Stimulated activated CD4-positive, alpha-beta T cell treated with anti-CD3 and anti-CD28 coated beads, Interleukin-2, amount 100 ng/mL, for 4 hours (primary cell): ENCODE data around the gene CFP.

Experiments used
- DNase-seq: peaks from one replicate; pipeline ENCODE4 v3.0.0-alpha.2; 2020; ENCODE audit warnings: low read depth

Gene CFP

GRCh38 chrX:47637546-47638195, 7.9 kb upstream of the CFP start:
- DNase-seq: no peak

DNA sequence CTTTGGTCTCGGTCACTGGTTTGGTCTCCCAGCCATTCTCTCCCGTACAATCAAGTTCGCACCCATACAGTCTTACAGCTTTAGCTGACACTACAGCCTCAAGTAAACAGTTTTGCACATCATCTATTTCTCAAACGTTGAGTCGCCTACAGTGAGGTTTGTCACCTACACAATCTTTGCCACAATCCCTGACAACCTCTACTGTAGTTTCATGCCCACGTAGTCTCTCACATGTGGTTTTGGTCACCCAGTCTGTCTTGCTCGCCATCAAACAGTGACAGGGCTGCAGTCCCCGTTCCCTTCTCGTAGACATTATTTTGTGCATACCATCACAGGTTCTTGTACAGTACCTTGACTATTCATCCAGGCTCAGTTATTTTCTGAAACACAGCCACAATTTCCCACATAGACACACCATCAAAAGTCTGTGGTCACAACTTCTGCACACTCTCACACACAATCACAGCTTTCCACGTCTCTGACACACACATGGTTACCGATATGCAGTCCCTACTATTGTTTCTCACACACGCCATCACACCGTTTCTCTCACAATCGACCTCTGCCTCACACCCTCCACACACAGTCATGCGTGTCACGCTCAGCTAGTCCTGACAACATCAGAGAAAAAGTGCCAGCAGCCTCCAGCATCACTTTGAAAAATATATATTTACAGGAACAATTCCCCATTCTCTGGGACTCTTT, 5.3 kb upstream of the CFP start:
- DNase-seq: no peak

- DNase-seq: no peak
Observed at GRCh38 chrX:47633689-47634590, 4.2 kb upstream of the CFP start.

DNA sequence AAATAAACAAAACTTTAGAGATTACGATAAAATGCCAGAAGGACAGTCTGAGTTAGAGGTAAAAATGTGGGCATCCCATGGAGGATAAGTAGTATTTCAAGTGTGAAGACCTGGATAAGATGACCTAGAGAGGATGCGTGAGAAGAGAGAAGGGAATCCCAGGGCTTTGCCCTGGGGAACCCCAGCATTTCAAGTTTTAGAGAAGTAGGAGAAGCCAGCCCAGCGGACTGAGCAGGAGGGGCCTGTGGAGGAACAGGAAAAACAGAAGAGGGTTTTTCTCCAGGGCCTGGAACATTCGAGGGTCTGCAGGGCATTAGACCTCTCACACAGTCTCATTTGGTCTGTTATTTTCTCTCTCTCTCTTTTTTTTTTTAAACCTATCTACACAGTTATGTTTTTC, 2.9 kb upstream of the CFP start:
- no peak for DNase-seq

- no peak for DNase-seq
Observed at GRCh38 chrX:47631676-47632075, 1.9 kb upstream of the CFP start.

DNA sequence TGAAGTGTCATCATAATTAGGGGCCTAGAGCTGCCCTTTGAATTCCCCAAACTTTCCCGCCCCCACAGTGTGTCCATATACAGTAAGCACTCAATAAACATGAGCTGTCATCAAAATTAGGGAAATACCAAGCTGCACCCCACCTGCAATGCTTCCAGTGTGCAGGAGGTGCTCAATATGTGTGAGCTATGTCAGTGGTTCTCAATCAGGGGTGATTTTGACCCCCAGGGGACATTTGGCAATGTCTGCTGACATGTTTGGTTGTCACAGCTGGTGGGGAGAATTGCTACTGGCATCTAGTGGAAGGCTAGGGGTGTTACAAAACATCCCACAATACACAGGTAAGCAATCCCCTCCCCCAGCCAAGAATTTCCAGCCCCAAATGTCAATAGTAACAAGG, 748 bp downstream of the CFP start:
- no peak for DNase-seq

DNA sequence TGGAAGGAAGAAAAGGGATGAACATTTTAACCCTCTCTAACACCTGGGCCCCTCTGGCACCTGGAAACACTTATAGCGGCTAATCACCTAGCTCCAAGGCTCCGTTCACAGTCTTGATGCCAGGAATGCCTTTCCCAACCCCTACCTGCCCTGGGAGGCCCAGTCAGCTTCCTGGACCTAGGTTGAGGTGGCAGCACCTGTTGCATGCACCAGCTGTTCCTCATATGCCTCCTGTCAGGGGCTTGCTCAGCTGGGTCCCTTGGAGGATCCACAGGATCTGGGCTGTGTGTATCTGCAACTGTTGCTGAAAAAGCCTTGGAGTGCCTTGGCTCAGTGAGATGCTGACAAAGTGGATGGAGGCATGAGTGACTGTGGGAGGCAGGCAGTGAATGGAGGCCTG, 4.4 kb downstream of the CFP start:
- DNase-seq: no peak

GRCh38 chrX:47623540-47624027, 6.1 kb downstream of the CFP start:
- DNase-seq: no peak

DNA sequence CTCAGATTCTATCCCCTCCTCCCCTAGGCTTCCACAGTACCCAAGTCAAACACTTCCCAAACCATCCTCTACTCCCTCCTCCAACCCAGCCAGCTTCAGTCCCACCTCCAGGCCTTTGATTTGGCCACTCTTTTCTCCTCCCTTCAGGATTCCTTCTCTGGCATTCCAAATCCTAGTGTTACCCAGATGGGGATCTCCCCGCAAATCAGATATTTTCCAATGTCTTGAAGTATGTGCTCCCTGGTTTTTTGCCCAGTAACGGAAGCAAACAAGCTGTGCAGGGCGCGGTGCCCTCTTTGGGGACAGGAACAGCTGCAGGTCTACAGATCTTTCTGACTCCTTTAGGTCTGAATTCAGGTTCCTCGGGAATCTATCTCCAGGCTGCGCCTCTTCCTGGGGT, 7.9 kb downstream of the CFP start:
- DNase-seq: no peak

GRCh38 chrX:47620303-47620685, 9.4 kb downstream of the CFP start:
- DNase-seq: no peak

GRCh38 chrX:47619486-47620302, 10.0 kb downstream of the CFP start, which contains the start of gene SYN1:
Gene SYN1, minus strand, starts transcription at chrX:47619857. Its CDS starts 129 bp downstream, at chrX:47619728.
- DNase-seq: peak; percentile 72

GRCh38 chrX:47618923-47619485, 10.7 kb downstream of the CFP start:
- DNase-seq: no peak

DNA sequence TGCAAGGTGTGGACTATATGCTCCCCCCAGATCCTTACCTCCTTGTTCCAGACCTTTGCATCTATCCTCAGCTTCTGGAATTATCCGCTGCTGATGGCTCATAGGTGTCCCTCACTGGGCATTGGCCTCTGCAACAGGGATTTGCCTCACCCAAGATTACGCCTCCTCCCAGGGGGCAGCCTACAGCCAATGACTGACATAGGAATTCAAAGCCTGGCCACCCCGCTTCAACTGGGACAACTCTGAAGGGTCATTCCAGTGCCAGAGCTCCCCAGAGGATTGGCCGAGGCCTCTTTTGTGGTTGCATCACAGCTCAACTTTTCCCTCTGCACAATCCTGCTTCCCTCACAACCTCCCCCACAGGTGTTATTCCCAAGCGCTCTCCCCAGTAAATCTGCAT, 15.1 kb downstream of the CFP start:
- DNase-seq: no peak

- DNase-seq: no peak
Observed at GRCh38 chrX:47613082-47613481, 16.6 kb downstream of the CFP start.

DNA sequence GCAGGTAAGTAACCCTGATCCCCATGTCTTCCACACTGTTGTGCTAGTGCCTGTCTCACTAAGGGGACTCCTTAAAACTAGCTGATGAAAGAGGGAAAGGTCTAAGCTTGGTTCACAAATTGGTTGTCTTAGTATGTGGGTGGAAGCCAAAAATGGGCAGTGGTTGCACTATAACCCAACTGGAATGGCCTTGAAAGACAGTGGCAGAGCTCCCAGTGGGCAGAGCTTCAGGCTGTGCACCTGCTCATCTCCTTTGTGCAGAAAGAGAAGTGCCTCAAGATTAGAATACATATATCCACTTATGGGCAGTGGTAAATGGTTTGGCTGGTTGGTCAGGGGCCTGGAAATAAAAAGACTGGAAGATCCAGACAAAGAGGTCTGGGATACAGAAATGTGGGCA, 17.3 kb downstream of the CFP start:
- no peak for DNase-seq

DNA sequence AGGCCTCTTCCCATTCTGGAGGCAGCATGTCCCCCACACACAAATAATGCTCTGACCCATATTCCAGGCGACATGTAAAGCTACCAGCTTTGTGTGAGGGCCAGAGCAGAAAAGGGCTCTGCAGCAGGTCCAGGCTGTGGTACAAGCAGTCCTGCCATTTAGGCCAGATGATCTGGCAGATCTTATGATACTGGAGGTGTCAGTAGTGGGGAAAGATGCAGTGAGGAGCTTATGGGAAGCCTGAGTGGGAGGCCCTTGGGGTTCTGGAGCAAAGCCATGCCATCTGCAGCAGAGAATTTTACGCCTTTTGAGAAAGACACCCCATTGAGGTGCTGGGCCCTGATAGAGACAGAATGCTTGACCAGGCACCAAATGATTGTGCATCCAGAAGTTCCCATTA, 17.8 kb downstream of the CFP start:
- no peak for DNase-seq

DNA sequence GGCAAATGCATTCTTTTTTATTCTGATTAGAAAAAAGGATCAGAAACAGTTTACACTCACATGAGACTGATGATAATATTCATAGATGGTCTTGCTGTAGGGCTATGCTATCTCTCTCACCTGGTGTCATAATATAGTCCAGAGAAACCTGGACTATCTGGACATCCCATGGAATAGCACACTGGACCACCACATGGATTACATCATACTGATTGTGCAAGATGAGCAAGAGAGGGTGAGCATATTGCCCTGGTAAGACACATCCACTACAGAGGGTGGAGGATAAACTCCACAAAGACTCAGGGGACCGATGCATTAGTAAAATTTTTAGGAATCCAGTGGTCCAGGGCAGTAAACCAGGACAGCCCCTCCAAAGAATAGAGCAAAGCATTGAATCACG, 18.2 kb downstream of the CFP start:
- DNase-seq: no peak

GRCh38 chrX:47610511-47610910, 19.2 kb downstream of the CFP start:
- no peak for DNase-seq

DNA sequence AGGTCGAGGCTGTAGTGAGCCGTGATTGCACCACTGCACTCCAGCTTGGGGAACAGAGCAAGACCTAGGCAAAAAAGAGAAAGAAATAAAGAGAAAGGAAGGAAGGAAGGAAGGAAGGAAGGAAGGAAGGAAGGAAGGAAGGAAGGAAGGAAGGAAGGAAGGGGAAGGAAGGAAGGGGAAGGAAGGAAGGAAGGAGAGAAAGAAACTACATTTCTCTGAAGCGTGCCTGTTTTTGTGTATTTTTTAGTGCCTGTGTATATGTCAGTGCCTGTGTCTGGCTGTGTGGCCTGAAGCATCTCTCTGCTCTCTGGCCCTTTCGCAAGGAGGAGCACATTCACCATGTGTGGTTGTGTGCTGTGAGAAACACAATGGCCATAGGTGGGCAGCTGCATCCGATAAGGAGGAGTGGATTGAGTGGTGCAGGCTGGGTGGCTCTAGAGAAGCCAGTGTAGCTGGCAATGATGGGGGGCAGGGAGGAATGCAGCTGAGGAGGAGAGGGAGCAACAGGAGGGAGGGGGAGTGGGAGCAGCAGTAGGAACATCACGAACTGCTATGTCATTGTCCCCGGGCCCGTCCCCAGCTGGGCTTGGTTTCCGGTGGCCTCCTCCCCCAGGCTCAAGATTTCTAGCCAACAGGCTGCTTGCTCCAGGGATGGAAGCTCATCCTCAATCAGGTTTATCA, 21.5 kb downstream of the CFP start:
- DNase-seq: no peak

- no peak for DNase-seq
Observed at GRCh38 chrX:47607091-47607490, 22.6 kb downstream of the CFP start.

DNA sequence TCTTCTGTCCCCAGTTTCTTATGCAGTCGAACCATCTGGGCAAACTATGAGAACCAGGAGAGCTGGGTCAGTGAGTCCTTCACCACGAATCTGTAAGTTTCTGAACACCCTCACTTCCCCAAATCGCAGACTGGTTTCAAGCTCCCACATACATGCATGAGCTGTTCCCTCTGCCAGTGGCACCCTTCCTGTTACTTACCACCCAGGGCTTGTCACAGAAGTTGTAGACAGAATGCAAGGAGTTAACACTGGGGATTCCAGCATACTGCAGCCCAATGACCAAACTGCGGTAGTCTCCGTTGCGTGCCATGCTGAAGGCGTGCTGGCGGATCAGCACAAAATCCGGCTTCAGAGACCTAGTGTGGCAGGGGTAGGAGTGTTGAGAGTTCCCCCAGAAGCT, 24.7 kb downstream of the CFP start:
- no peak for DNase-seq
